BJ (cell line): ENCODE results near the gene DDX55. TPM values are rescaled to one million over a fixed set of nuclear protein-coding genes. Genes with fewer than 3 reads are reported as not detected.

Experiments used
- CTCF ChIA-PET: fragments of 350-600 bp; formaldehyde crosslinking; extraction: SDS; loops from one replicate; lab custom pipeline; 2021; ENCODE audit warnings: antibody characterized with exemption, inconsistent platforms; lab: Yijun Ruan, JAX
- POLR2A ChIA-PET: fragments of 300-600 bp; sonication (Branson Sonifier 250); formaldehyde crosslinking; extraction: SDS; loops from one replicate; lab custom pipeline; 2021; ENCODE audit warnings: antibody characterized with exemption; lab: Charles Lee
- DNase-seq: peaks from one replicate; pipeline ENCODE4 v3.0.0-alpha.2; 2011; ENCODE audit warnings: low read depth
- H3K27me3 ChIP-seq: 2 replicates; pipeline ENCODE4 v1.6.0; 2011; ENCODE audit warnings: low read length; ENCODE audit not compliant: control insufficient read depth, insufficient read depth
- H3K36me3 ChIP-seq: 2 replicates; pipeline ENCODE4 v1.5.1; 2011; ENCODE audit warnings: low read length; ENCODE audit not compliant: control insufficient read depth, insufficient read depth
- H3K4me3 ChIP-seq: 2 replicates; pipeline ENCODE4 v1.5.1; 2011; ENCODE audit warnings: low read depth, mild to moderate bottlenecking, control low read depth, low read length
- polyA plus RNA-seq: library from polyadenylated mRNA; depleted of rRNA; stranded (reverse); fragments of >200 nt; gene quantifications from 2 replicates; pipeline ENCODE4 v1.2.3, GENCODE V29; 2011
- TF ChIP-seq, protein P1 (sequence below): IDR thresholded peaks from 2 replicates; pipeline ENCODE4 v1.5.1; 2011; ENCODE audit warnings: low read depth, mild to moderate bottlenecking, control low read depth, inconsistent platforms, low read length, moderate library complexity; ENCODE audit not compliant: insufficient read depth

DDX55 gene
- polyA plus RNA-seq, 1 experiment: 13.8 TPM

DNA sequence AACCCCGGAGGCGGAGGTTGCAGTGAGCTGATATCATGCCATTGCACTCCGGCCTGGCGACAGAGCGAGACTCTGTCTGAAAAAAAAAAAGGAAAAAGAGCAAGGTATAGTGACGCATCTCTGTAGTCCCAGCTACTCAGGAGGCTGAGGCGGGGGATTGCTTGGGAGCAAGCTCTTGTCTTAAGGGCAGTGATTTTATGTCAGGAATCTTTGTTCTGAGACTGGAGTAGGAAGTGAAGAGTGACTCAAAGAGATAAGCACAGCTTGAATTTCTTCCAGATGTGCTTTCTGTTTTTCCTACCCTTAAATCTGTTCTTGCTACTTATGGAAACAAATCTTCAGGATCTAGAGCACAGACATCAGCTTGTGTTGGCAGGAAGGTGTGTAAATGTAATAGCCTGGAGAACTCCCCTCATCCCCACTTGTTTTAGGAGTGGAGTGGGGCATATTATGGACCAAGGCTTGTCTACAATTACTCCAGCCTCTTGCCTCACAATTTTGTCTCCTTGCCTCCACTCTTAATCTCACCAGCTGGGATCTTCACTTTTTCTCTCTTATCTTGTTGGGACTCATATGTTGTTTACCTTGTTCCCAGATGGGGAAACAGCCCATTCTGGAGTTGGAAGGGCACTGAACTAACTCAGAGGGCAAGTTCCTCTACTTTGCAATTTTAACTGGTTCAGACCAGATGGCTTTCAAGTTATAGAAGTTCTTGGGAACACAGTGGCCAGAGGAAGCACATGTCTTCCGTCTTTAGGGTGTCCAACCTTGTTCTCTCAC, 10.0 kb upstream of the DDX55 start:
- DNase-seq: no peak
- Histone ChIP-seq H3K36me3 (peaks cover 14% of the 10 kb centered on the region), H3K27me3 (no peaks in the 10 kb centered on the region), H3K4me3 (no peak overlapping the region)
- TF ChIP-seq, protein P1, sequence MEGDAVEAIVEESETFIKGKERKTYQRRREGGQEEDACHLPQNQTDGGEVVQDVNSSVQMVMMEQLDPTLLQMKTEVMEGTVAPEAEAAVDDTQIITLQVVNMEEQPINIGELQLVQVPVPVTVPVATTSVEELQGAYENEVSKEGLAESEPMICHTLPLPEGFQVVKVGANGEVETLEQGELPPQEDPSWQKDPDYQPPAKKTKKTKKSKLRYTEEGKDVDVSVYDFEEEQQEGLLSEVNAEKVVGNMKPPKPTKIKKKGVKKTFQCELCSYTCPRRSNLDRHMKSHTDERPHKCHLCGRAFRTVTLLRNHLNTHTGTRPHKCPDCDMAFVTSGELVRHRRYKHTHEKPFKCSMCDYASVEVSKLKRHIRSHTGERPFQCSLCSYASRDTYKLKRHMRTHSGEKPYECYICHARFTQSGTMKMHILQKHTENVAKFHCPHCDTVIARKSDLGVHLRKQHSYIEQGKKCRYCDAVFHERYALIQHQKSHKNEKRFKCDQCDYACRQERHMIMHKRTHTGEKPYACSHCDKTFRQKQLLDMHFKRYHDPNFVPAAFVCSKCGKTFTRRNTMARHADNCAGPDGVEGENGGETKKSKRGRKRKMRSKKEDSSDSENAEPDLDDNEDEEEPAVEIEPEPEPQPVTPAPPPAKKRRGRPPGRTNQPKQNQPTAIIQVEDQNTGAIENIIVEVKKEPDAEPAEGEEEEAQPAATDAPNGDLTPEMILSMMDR: no peak
- CTCF ChIA-PET: interaction anchor here (0.6 kb wide), 1 partner anchor 10 kb away, joined by 3 read pairs; no protein-coding TSS in a partner anchor
- POLR2A ChIA-PET: no interaction called here

DNA sequence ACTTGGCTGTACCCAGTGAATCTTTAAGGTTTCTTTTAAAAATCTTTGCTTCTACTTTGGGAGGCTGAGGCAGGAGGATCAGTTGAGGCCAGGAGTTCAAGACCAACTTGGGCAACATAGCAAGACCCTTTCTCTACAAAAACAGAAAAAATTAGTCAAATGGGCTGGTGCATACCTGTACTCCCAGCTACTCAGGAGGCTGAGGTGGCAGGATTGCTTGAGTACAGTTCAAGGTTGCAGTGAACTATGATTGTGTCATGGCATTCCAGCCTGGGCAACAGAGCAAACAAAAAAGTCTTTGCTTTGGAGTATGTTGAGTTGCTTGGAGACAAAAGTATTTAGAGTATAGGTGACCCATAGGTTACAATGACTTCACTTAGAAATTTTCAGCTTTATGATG, 6.2 kb upstream of the DDX55 start:
- DNase-seq: no peak

DNA sequence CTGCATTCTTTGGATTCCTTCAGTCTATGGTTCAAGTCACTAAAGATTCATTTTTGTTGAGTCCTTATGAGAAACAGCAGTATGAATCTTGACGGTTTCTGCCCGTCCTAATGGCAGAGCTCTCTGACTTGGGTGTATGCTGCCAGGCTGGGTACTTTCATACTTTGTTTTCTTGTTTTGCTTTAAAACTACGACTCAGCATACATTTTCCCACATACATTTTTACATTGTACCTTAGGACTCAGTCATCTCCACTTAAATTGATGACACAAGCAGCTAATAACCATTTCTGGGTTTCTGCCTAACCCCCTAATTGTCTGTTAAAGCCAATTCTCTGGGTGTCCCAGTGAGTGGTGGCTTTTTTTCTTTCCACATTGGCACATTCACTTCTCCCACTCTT, 4.8 kb upstream of the DDX55 start:
- CTCF ChIA-PET: interaction anchor here (0.6 kb wide), 1 partner anchor 11 kb away, joined by 3 read pairs; no protein-coding TSS in a partner anchor
- POLR2A ChIA-PET: no interaction called here
- no peak for DNase-seq
- Histone ChIP-seq H3K27me3 (no peaks in the 10 kb centered on the region), H3K4me3 (no peak overlapping the region), H3K36me3 (peaks cover 6% of the 10 kb centered on the region)
- TF ChIP-seq, protein P1: no peak

More for the DNA sequence above, 6.2 kb upstream of the DDX55 start:
- POLR2A ChIA-PET: no interaction called here
- Histone ChIP-seq H3K27me3 (no peaks in the 10 kb centered on the region), H3K36me3 (peaks cover 9% of the 10 kb centered on the region), H3K4me3 (no peak overlapping the region)
- TF ChIP-seq, protein P1: no peak
- CTCF ChIA-PET: no interaction called here

DNA sequence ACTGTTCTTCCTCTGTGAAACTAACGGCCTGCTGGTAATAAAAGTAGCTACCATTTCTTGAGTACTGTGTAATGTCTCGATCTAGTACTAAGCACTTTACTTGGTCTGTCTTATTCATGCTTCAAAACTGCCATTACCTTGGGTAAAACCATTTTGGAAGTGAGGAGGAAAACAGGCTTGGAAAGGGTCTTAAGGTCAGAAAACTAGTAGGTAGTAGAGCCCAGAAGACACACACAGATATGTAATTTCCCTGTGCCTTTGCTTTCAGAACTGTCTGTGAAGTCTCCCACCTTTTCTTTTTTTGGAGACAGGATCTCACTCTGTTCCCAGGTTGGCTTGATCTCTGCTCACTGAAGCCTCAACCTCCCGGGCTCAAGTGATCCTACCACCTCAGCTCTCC, 3.4 kb upstream of the DDX55 start:
- no peak for DNase-seq
- H3K4me3 ChIP-seq: no peak overlapping the region
- H3K27me3 ChIP-seq: no peaks in the 10 kb centered on the region
- CTCF ChIA-PET: interaction anchor here (1.5 kb wide), 1 partner anchor 11 kb away, joined by 3 read pairs; no protein-coding TSS in a partner anchor
- POLR2A ChIA-PET: no interaction called here
- TF ChIP-seq, protein P1: no peak
- H3K36me3 ChIP-seq: peaks cover 6% of the 10 kb centered on the region

DNA sequence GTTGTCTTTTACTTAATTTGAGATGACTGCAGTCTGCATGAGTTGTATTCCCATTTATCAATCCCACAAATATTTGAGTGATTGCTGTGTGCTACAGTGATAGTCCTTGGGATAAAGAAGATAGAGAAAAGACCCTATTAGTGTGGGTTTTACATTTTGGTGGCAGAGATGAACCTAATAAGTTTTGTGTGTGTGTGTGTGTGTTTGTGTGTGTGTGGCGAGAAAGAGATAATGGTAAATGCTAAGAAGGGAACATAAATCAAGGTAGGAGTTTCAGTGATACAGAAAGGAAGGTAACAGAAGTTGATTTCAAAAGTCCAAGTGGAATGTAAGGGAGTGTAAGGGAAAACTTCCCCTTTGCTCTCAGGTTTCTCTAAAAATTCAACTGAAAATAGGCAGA, 2.6 kb upstream of the DDX55 start:
- ChIA-PET CTCF (interaction anchor here (1.5 kb wide), 1 partner anchor 11 kb away, joined by 3 read pairs; no protein-coding TSS in a partner anchor), POLR2A (no interaction called here)
- Histone ChIP-seq H3K4me3 (no peak overlapping the region), H3K27me3 (no peaks in the 10 kb centered on the region), H3K36me3 (peaks cover 6% of the 10 kb centered on the region)
- TF ChIP-seq, protein P1: no peak
- no peak for DNase-seq
